GM19467 (cell line): Measurements from ENCODE around the gene TRIM67.
"Not testable (repeated sequence)": the region's sequence is repeated elsewhere in the genome, so short reads cannot be mapped to it uniquely, and the experiment has no call there.

Experiments used
- ATAC-seq: cut with Tn5 transposase; IDR thresholded peaks from one replicate; pipeline ENCODE4 v1.9.1; 2021; ENCODE audit warnings: mild to moderate bottlenecking, moderate library complexity; ENCODE audit not compliant: unreplicated experiment

The TRIM67 gene

DNA sequence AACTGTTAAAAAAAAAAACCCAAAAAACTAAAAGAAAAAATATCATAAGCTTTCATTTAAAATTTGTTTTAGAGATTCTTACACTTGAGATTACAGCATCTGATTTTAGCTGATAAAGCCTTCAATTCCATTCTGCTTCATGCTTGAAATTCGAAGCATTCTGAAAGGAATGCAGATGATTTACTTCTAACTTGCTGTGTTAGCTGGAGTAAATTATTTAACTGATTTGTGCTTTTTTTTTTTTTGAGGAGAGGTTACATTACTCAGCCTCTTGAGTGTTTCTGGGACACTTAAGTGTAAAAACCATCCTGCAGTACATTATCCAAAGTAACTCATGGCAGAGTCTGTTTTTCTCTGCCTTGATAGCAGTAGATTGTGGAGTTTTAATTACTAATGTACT is 4.5 kb upstream of the TRIM67 start:
- no peak for ATAC-seq

DNA sequence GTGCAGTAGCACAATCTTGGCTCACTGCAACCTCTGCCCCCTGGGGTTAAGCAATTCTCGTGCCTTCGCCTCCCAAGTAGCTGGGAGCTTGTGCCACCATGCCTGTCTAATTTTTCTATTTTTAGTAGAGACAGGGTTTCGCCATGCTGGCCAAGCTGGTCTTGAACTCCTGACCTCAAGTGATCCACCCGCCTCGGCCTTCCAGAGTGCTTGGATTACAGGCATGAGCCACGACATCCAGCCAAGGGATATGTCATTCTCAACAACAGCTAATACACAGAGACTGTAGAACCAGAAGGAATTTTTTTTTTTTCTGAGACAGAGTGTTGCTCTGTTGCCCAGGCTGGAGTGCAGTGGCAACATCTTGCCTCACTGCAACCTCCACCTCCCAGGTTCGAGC is 3.7 kb upstream of the TRIM67 start:
- not testable (repeated sequence) for ATAC-seq

DNA sequence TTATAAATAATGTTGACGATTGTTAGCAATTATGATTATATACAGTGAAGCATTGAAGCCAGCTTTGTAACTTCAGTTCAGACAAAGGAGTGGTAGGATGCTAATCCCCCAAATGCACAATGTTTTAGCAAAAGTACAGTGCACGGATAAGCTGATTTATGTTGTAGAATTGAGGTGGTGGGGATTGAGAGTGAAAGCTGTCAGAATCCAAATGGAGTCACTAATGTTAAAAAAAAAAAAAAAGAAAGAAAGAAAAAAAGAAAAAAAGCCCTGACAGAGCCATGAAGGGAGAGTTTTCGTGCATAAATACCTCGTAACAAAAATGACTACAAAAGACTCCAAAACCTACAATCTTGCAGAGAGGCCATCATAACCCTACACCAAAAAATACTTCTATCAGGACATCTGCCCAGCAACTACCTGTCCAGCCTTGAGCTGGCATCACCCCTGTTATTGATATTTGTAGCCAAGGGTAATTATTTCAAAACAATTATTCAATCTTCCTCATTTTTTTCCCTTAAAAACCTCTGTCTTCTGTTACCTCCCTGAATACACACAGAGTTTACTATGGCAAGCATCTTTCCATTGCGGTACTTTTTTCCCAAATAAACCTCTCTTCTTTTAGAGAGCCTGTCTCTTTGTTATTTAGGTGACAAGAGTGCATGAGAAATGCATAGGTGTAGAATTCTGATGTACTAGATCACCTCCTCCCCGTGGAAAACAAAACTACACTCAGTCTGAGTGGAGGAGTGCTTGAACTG is 2.5 kb upstream of the TRIM67 start:
- ATAC-seq, result no peak

DNA sequence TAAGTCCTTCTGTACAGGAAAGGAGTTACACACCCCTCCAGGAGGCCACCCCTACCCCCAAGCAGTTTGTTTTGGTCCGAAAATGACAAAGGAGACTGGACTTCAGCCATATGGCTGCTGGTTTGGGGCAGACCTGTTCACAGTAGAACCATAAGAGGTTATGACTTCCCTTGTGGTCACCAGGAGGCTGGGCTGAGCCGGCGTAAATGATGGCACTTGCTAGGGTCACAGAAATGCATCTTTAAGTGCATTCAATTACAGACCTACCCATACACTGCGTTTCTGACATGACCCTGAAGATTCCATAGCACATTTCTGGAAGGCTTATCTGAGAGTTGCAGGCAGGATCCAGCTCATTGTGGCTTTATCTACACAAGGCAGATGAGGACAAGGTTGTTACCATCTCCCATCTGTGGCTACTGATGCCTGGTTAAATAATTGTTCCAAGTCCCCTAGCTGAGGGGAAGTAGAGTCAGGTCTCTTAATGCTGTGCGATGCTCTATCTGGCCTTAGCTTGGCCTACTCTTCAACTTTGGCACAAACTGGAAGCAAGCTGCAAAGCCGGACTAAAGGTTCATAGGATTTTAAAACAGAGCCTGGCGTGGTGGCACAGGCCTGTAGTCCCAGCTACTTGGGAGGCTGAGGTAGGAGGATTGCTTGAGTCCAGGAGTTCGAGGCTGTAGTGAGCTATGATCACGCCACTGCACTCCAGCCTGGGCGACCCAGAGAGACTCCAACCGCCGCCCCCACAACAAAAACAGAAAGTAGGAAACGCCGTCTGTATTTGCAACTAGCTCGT is 1.7 kb upstream of the TRIM67 start:
- no peak for ATAC-seq

DNA sequence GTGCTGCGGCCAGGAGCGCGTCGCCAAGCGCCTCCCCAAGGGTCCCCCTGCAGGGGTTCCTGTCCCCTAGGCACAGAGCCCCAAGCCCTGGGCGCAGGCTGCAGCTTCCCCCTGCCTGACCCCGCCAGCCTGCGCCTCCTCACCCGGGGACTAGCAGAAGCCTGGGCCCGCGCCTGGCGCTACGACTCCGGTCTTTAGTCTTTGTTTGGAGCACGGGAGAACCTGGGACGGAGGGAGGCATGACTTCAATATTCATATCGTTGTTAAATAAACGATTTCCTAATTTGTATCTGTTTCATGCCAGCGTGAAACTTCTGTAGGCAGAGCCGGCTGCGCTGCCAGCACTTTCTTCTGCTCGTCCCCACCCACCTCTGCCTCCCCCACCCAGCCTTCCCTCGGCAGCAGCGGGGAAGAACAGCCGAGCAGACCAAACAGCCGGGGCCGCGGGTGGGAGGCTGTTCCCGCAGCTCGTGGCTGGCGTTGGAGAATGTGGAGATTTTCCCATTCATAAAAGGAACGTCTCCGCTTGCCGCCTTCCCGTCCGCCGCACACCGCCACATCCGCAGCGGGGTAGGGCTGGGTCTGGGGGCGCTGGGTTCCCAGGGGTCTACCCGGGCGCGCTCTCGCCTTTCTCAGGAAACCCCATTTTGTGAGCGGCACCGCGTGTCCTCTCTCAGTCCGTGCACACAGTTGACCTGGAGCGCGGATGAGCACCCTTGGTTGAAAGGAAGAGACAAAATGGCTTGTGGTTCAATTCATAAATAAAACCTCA is 777 bp upstream of the TRIM67 start:
- no peak for ATAC-seq

DNA sequence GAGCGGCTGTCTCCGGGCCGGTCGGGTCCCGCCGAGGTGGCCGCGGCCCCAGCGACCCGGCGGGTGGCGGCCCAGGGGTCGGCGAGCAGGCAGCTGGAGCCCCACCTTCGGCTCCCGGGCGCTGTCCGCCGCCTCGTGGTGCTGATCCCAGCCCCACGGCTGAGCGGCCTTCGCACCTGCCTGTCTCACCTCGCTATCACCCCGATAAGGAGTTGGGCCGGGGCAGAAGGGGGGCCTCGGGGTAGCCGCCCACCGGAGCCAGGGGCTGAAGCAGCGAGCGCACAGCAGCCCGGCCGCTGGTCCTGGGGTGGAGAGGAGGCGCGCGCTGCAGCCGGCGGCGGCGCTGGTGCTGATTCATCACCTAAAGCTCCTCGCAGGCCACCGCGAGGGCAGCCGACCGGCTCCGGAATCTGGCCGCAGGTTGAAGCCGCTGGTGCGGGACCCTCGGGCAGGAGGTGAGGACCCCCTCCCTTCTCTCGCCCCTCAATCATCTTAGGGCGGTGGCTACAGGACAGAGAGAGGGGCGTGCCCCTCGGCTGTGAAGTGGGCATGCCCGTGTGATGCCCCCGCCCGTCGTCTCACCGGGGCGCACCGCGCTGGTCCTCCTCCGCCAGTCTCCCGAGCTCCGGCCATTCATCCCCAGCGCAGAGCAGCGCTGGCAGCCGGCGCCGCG is 575 bp downstream of the TRIM67 start:
- ATAC-seq, result no peak

DNA sequence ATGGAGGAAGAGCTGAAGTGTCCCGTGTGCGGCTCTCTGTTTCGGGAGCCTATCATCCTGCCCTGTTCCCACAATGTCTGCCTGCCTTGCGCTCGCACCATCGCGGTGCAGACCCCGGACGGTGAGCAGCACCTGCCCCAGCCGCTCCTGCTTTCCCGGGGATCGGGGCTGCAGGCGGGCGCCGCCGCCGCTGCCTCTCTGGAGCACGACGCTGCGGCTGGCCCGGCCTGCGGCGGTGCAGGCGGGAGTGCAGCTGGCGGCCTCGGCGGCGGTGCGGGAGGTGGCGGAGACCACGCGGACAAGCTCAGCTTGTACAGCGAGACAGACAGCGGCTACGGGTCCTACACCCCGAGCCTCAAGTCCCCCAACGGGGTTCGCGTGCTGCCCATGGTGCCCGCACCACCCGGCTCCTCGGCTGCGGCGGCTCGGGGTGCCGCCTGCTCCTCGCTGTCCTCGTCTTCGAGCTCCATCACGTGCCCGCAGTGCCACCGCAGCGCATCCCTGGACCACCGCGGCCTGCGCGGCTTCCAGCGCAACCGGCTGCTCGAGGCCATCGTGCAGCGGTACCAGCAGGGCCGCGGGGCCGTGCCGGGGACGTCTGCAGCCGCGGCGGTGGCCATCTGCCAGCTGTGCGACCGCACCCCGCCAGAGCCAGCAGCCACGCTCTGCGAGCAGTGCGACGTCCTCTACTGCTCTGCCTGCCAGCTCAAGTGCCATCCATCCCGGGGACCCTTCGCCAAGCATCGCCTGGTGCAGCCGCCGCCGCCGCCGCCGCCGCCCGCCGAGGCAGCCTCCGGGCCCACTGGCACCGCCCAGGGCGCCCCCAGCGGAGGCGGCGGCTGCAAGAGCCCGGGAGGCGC is 1.3 kb downstream of the TRIM67 start:
- no peak for ATAC-seq

DNA sequence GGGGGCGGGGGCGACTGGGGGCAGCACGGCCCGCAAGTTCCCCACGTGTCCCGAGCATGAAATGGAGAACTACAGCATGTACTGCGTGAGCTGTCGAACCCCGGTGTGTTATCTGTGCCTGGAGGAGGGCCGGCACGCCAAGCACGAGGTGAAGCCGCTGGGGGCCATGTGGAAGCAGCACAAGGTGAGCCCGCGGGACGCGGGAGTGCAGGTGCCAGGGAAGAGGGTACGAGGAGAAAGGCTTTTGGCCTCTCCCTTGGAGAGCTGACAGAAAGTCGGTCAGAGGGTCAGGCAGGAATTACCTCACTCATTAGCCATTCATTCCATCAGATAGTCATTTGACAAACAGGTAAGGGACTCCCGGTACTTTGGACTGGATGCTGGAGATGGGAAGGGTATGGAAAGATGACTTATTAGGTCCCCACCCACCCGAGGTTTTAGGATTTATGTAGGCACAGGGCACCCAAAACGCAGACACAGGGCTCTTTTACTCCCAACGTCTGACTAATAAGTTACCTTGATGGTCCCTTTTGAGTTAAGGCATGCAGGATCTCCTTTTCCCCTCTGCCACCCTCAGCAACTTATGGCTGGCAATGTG is 2.1 kb downstream of the TRIM67 start:
- no peak for ATAC-seq

DNA sequence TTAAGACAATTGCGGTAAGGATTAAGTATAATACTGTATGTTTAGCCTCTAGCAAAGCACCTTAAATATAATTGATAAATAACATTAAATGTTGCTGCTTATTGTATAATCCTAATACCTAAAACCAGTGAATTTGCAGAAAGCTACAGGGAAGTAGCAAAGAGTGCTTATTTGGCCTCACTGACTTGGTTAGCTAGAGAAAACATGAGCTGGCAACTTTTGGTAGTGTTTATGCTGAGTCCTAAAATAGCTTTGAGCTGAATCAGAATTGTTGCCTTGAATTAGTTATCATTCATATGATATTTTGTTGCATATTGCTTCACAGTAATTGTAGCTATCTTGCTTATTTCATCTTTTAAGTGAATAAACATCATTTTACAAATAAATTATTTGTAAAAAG is 3.5 kb downstream of the TRIM67 start:
- ATAC-seq, result no peak

DNA sequence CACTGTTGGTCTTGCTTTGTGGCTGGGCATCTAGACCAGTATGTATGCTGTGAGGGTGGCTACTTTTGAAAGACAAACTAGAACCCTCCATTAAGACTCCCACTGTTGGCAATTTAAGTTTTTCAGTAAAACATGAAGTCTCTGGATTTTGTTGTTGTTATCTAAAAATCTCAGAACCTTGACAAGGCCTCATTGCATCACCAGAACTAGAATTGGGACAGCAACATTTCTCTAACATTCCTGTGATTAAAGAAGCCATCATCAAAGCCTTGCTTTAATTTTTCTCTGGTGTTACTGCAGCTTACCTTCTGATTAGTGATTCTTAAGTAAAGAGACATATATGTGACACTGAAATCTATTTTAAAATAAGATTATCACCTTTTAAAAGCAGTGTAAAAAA is 4.5 kb downstream of the TRIM67 start:
- ATAC-seq, result no peak

DNA sequence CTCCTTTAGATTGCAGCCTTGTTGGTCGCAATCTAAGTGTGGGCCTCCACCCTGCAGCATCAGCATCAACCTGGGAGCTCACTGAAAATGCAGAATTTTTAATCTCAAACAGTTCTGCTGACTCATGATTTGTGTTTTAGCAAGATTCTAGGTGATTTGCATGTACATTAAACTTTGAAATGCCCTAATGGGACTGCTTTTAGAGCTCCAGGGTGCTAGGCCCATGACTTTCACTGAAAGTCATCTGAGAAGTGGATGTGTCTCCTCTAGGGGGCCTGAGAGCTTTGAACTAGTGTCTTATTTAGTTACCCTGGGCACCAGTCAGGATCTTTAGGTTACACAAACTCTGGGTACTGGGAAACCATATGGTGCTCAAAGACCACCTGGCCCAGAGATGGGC is 9.0 kb downstream of the TRIM67 start:
- ATAC-seq, result no peak

DNA sequence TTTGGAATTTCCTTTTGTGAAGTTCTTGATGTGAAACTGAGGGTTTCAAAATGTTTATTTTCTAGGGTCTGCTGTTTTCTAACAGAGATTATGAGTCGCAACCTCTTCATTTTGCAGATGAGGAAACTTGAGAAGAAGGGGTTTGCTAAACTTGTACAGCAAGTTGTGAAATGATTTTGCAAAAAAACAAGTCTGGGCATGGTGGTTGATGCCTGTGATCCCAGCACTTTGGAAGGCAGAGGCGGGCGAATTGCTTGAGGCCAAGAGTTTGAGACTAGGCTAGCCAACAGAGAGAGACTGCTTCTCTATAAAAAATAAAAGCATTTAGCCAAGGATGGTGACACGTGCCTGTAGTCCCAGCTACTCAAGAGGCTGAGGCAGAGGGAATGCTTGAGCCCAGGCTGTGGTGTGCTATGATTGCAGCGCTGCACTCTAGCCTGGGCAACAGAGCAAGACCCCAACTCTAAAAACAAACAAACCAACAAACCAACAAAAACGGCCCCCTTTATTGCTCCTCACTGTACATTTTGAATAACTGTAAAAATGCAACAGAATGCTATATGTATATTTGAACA is 9.9 kb downstream of the TRIM67 start:
- no peak for ATAC-seq

DNA sequence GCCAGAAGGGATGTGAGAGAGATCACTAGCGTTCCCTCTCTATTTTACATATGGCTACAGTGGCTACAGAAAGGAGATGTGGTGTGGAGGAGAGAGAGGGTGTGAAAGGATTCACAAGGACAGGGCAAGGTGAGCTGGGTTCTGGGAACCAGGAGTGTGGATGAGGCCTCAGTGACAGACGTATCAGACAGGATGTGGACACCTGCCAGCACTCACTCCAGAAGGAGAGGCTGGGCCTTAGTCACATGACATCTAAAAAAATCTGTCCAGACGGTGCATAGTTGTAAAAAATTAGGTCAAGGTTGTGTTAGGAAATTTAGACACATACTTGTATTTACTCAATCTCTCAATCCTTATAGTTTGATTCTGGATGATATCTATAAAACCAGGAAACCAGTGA is 10.6 kb downstream of the TRIM67 start:
- ATAC-seq, result no peak

DNA sequence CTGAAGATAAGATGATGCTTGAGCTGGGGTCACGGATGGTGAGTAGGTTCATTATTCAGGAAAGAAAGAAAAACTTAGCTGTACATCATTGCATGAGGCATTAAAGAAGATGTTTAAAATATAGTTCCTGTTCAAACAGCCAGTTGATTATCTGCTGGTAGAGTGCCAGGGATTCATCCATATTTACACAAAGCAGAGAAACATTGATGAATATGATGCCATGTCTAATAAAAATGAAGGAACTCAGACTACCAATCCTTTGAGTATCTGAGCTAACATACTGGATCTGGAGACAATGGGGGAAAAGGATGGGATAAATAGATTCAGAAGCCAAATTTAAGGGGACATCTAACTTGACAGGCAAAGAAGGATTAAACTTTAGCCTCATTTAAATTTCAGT is 14.6 kb downstream of the TRIM67 start:
- no peak for ATAC-seq

DNA sequence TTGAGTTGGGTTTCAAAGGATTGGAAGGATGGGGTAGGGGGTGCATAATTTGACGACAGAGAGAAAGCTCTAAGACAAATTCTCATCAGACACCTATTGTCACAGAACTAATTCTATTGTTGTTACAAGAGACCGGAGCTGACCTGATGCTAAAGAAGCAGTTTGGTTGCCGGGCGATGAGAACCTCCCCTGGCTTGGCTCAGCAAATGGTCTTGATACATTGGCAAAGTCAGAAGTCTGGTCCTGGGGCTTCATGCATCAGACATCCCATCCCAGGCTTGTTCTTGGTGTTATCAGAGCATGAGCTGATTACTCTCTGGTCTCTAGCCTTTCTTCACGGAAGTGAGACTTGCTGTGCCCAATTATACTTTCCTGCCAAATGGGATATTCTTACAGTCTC is 15.4 kb downstream of the TRIM67 start:
- ATAC-seq, result no peak

DNA sequence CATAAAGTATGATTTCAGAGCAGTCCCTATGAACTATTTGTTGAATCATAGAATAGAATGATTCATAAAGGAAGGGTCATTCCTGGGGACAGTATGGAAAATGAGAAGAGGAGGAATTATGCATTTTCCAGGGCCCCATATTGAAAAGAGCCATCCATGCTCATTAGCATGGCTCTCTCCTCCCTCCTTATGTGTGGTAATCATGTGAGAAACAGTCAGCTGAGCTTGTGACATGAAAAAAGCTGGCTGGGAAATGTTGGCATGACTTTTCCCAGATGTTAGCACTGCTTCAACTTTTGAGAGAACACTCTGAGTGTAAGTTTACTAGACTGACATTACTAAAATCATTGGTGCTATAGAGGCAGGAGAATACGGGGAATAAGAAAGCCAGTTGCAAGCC is 16.1 kb downstream of the TRIM67 start:
- ATAC-seq, result no peak

DNA sequence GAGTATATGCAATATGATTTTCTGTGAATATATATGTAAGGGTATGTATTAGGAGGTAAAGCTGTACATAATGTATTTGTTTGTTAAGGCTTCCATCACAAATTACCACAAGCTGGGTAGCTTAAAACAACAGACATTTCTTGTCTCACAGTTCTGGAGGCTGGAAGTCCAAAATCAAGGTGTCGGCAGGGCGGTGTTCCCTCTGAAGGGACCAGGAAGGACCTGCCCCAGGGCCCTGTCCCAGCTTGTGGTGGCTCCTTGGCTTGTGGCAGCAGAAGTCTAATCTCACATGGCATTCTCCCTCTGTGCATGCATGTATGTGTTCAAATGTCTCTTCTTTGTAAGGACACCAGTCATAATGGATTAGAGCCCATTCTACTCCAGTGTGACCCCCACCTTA is 17.1 kb downstream of the TRIM67 start:
- no peak for ATAC-seq

DNA sequence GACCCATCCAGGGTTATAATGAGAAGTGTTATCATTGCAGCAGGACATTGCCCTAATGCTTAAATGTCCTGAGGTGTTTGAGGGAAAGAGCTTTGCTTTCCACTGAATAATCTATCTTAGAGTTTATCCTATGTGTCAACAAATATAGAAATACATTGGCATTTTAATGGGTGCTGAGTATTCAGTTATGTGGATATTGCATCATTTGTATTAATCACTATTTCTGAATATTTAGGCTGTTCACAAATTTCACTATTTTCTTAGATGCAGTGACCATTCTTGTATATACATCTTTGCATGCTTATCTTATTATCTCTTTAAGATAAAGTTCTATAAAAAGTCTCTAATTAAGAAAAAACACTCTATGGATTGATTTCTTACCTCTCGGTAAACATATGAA is 18.2 kb downstream of the TRIM67 start:
- no peak for ATAC-seq

DNA sequence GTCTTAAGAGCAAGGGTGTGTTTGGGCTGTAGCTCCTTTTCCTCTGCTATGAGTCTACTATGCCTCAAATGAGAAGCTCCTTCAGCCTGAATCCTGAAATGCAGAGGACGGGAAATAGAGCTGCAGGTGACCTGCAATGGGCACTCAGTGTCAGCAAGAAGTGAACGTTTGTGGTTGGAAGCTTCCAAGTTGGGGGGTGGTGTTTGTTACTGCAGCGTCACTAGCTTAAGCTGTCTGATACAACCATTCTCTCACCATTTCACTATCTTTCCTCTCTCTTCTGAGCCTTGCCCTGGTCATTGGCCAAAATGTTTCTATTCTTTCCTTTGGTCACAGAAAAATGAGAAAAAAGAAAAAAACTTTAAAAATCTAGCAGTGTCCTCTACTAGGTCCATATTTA is 19.4 kb downstream of the TRIM67 start:
- no peak for ATAC-seq

DNA sequence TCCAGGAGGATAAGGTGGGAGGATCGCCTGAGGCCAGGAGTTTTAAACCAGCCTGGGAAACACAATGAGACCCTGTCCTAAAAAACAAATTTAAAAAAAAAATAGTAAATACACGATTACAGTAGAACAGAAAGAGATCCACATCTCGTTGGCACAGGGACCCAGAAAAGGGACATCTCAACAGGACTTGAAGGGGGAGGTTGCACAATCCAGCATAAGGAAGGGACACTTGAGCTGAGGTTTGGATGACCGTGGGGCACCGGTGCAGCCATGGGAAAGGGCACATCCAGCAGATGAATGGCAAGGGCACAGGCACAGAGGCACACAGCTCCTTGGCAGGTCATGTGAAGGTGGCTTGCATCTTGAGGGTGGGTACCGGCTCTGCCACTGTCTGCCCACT is 20.5 kb downstream of the TRIM67 start:
- no peak for ATAC-seq
